Keratinocyte (primary cell): ENCODE measurements around the gene TSHZ1. TPM values are rescaled to one million over a fixed set of nuclear protein-coding genes. Genes with fewer than 3 reads are reported as not detected.
A peak's percentile ranks its signal among the peaks of the same experiment; 100 is the strongest.

Source experiments
- DNase-seq: peaks from one replicate; pipeline ENCODE4 v3.0.0-alpha.2; 2011; ENCODE audit warnings: low read depth, missing footprints, low spot score
- FAIRE-seq: peaks from 2 replicates; lab custom pipeline; 2011; peaks lifted over from hg19 to GRCh38; lab: Jason Lieb, UNC
- H2AFZ ChIP-seq: 2 replicates; pipeline ENCODE4 v1.6.0; 2012; ENCODE audit warnings: low read length, control low read depth, inconsistent platforms; ENCODE audit not compliant: control insufficient read depth
- H3K27ac ChIP-seq: 2 replicates; pipeline ENCODE4 v1.5.1; 2011; ENCODE audit warnings: low read length; ENCODE audit not compliant: control insufficient read depth, insufficient read depth
- H3K27me3 ChIP-seq: 3 replicates; pipeline ENCODE4 v1.6.0; 2011; ENCODE audit warnings: low read length; ENCODE audit not compliant: control insufficient read depth, insufficient read depth; ENCODE audit errors: extremely low read depth
- H3K36me3 ChIP-seq, 2 experiments: 2 replicates in 1 of 2; 3 replicates in 1 of 2; pipeline ENCODE4 v1.5.1; 2011; ENCODE audit warnings: low read length in 2 of 2, mild to moderate bottlenecking in 1 of 2; ENCODE audit not compliant: control insufficient read depth in 2 of 2, insufficient read depth in 2 of 2; ENCODE audit errors: extremely low read depth in 1 of 2
- H3K4me1 ChIP-seq: 3 replicates; pipeline ENCODE4 v1.5.1; 2011; ENCODE audit warnings: low read length; ENCODE audit not compliant: control insufficient read depth, insufficient read depth; ENCODE audit errors: extremely low read depth
- H3K4me2 ChIP-seq: 3 replicates; pipeline ENCODE4 v1.6.0; 2011; ENCODE audit warnings: low read depth, low read length; ENCODE audit not compliant: control insufficient read depth, insufficient read depth; ENCODE audit errors: extremely low read depth
- H3K4me3 ChIP-seq, 3 experiments: fragments of 200-600 bp in 1 of 3; sonication (generic) in 1 of 3; 2 replicates in 2 of 3; 3 replicates in 1 of 3; pipeline ENCODE4 v1.5.1; 2011 to 2016; ENCODE audit warnings: low read length in 3 of 3, mild to moderate bottlenecking in 3 of 3, control low read depth in 2 of 3, inconsistent platforms in 1 of 3, low read depth in 1 of 3, mixed read lengths in 1 of 3, mixed run types in 1 of 3, moderate library complexity in 1 of 3; ENCODE audit not compliant: control insufficient read depth in 2 of 3, insufficient read depth in 2 of 3; ENCODE audit errors: extremely low read depth in 1 of 3
- H3K79me2 ChIP-seq: 2 replicates; pipeline ENCODE4 v1.6.0; 2012; ENCODE audit warnings: low read length; ENCODE audit not compliant: control insufficient read depth, insufficient read depth
- H3K9ac ChIP-seq: 3 replicates; pipeline ENCODE4 v1.6.0; 2011; ENCODE audit warnings: low read length; ENCODE audit not compliant: control insufficient read depth, insufficient read depth; ENCODE audit errors: extremely low read depth
- H3K9me1 ChIP-seq: 3 replicates; pipeline ENCODE4 v1.6.0; 2011; ENCODE audit warnings: low read length; ENCODE audit not compliant: control insufficient read depth, insufficient read depth; ENCODE audit errors: extremely low read depth
- H3K9me3 ChIP-seq: 2 replicates; pipeline ENCODE4 v1.5.1; 2012; ENCODE audit warnings: low read depth, low read length; ENCODE audit not compliant: control insufficient read depth
- H4K20me1 ChIP-seq: 3 replicates; pipeline ENCODE4 v1.6.0; 2011; ENCODE audit warnings: low read length; ENCODE audit not compliant: control insufficient read depth, insufficient read depth; ENCODE audit errors: extremely low read depth
- CTCF ChIP-seq, 3 experiments: IDR thresholded peaks in 1 of 3; conservative IDR thresholded peaks in 1 of 3; optimal IDR thresholded peaks in 1 of 3; 2 replicates in 2 of 3; 3 replicates in 1 of 3; pipeline versions ENCODE3 to v1.5.1; 2011; ENCODE audit warnings: low read length in 3 of 3, mild to moderate bottlenecking in 3 of 3, moderate library complexity in 2 of 3, control low read depth in 1 of 3, inconsistent platforms in 1 of 3; ENCODE audit not compliant: insufficient read depth in 2 of 3; ENCODE audit errors: extremely low read depth in 1 of 3
- EZH2 ChIP-seq: IDR thresholded peaks from one replicate; pipeline ENCODE4 v1.6.1; 2012; ENCODE audit warnings: inconsistent platforms, mild to moderate bottlenecking, low read length, moderate library complexity
- dilution Hi-C: fragments of 300-500 bp; cut with MboI; formaldehyde crosslinking; loops from one replicate; pipeline ENCODE4 v1.7.0; 2020; ENCODE audit warnings: low sequenced_read_pairs; ENCODE audit not compliant: extremely low pct_ligation_motif_present
- polyA plus RNA-seq, 5 experiments: library from polyadenylated mRNA; depleted of rRNA in 3 of 5; stranded (reverse) in 3 of 5; stranded (forward) in 1 of 5; unstranded in 1 of 5; fragments of >200 nt; gene quantifications; 1 replicate in 1 of 5; 2 replicates in 3 of 5; 3 replicates in 1 of 5; pipeline versions ENCODE4 v1.2.1 to v1.2.3, GENCODE V29; 2011 to 2012; ENCODE audit warnings: missing spikeins in 2 of 5, low read depth in 1 of 5, low replicate concordance in 1 of 5

Gene TSHZ1
- polyA plus RNA-seq, 1 donor (not counting 4 experiments of a cell fraction or from before 2014, with no cell fraction given): 2.2 TPM

GRCh38 chr18:75309564-75309963, 99.0 kb downstream of the TSHZ1 start:
- no peak overlapping the region for H3K4me2 ChIP-seq
- no peak for FAIRE-seq
- no peaks in the 10 kb centered on the region for H3K4me1 ChIP-seq
- no peak overlapping the region for H3K4me3 ChIP-seq
- TF ChIP-seq CTCF (optimal IDR thresholded peaks at IDR 0.05 in 1 of 3, IDR thresholded peaks at IDR 0.05 in 1 of 3, conservative IDR thresholded peaks at IDR 0.05 in 1 of 3; ENCODE audit: extremely low read depth in 1 of 3, insufficient read depth in 2 of 3, low read length in 3 of 3): no peak
- no peak for TF ChIP-seq EZH2
- no peak overlapping the region for H3K27ac ChIP-seq
- dilution Hi-C loops: no loop called here
- no peaks in the 10 kb centered on the region for H3K79me2 ChIP-seq
- DNase-seq: no peak
- no peak overlapping the region for H3K9ac ChIP-seq
- H3K9me3 ChIP-seq: no peaks in the 10 kb centered on the region
- no peaks in the 10 kb centered on the region for H3K27me3 ChIP-seq
- no peaks in the 10 kb centered on the region for H3K36me3 ChIP-seq
- no peaks in the 10 kb centered on the region for H3K9me1 ChIP-seq
- no peak overlapping the region for H2AFZ ChIP-seq
- H4K20me1 ChIP-seq: no peaks in the 10 kb centered on the region

GRCh38 chr18:75314117-75314516, 103.5 kb downstream of the TSHZ1 start:
- FAIRE-seq (no peak), DNase-seq (no peak)
- dilution Hi-C loops: no loop called here

More at GRCh38 chr18:75314117-75314516, 103.5 kb downstream of the TSHZ1 start:
- no peak overlapping the region for H3K27ac ChIP-seq
- H3K9me3 ChIP-seq: no peaks in the 10 kb centered on the region
- H3K79me2 ChIP-seq: no peaks in the 10 kb centered on the region
- H3K4me1 ChIP-seq: no peaks in the 10 kb centered on the region
- no peaks in the 10 kb centered on the region for H4K20me1 ChIP-seq
- TF ChIP-seq CTCF (optimal IDR thresholded peaks at IDR 0.05 in 1 of 3, IDR thresholded peaks at IDR 0.05 in 1 of 3, conservative IDR thresholded peaks at IDR 0.05 in 1 of 3; ENCODE audit: extremely low read depth in 1 of 3, insufficient read depth in 2 of 3, low read length in 3 of 3) (peak in 1 of 3 experiments; percentile 28), EZH2 (no peak)
- H2AFZ ChIP-seq: no peak overlapping the region
- H3K36me3 ChIP-seq: no peaks in the 10 kb centered on the region
- H3K4me3 ChIP-seq: no peak overlapping the region
- H3K9ac ChIP-seq: no peak overlapping the region
- H3K27me3 ChIP-seq: no peaks in the 10 kb centered on the region
- H3K9me1 ChIP-seq: no peaks in the 10 kb centered on the region
- H3K4me2 ChIP-seq: no peak overlapping the region
